SK-N-MC (cell line): ENCODE data around the gene STK39.

Source experiments
- EZH2 ChIP-seq: fragments of 200-600 bp; sonication (generic); IDR thresholded peaks from one replicate; pipeline ENCODE4 v1.6.1; 2017; ENCODE audit warnings: antibody characterized with exemption
- FOXP2 ChIP-seq: optimal IDR thresholded peaks from 2 replicates; pipeline ENCODE3; 2011; ENCODE audit warnings: mild to moderate bottlenecking, moderate library complexity; ENCODE audit not compliant: insufficient read depth; ENCODE audit errors: extremely low read length, control extremely low read depth
- POLR2AphosphoS5 ChIP-seq: IDR thresholded peaks from 2 replicates; pipeline ENCODE4 v1.6.1; 2012; ENCODE audit warnings: mild to moderate bottlenecking, low read depth, low read length, borderline replicate concordance

- no peak for TF ChIP-seq FOXP2
- no peak for TF ChIP-seq EZH2
- no peak for TF ChIP-seq POLR2AphosphoS5
These were observed 332.4 kb downstream of the STK39 start for GRCh38 chr2:167914969-167915368.
